Epithelial cell of proximal tubule (primary cell): ENCODE results near the gene EFEMP1. TPM values are rescaled to one million over a fixed set of nuclear protein-coding genes. Genes with fewer than 3 reads are reported as not detected.

ENCODE experiments used
- DNase-seq: peaks from one replicate; pipeline ENCODE4 v3.0.0-alpha.2; 2011; ENCODE audit warnings: low read depth
- H3K4me3 ChIP-seq: 2 replicates; pipeline ENCODE4 v1.5.1; 2011; ENCODE audit warnings: low read depth, mild to moderate bottlenecking, low read length
- total RNA-seq: library from RNA; depleted of rRNA; stranded (reverse); fragments of >200 nt; gene quantifications from 2 replicates; pipeline ENCODE4 v1.2.3, GENCODE V29; 2015
- TF ChIP-seq, protein P1 (sequence below): conservative IDR thresholded peaks from 2 replicates; pipeline ENCODE4 v1.5.1; 2012; ENCODE audit warnings: low read depth, mild to moderate bottlenecking, low read length

The EFEMP1 gene
- total RNA-seq, 1 donor from 2014 or later, result 30.0 TPM

DNA sequence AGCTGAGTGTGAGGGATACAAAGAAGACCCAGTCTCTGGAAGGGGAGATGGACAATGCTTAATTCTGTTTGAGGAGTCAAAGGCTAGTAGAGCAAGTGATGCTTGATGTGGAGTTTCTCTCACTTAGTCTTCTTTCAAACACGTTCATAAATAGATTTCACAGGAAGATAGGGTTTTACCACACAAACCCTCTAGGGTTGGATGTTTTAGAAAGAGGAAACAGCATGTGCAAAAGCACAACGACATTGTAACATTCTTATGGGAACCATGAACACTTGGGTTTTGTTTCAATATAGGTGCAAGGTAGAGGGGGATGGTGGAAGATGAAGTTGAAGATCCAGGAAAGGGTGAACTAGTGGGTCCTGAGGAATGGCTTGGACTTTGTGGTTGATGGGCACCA is 10.8 kb upstream of the EFEMP1 start:
- no peak for DNase-seq
- no peak overlapping the region for H3K4me3 ChIP-seq
- TF ChIP-seq, protein P1, sequence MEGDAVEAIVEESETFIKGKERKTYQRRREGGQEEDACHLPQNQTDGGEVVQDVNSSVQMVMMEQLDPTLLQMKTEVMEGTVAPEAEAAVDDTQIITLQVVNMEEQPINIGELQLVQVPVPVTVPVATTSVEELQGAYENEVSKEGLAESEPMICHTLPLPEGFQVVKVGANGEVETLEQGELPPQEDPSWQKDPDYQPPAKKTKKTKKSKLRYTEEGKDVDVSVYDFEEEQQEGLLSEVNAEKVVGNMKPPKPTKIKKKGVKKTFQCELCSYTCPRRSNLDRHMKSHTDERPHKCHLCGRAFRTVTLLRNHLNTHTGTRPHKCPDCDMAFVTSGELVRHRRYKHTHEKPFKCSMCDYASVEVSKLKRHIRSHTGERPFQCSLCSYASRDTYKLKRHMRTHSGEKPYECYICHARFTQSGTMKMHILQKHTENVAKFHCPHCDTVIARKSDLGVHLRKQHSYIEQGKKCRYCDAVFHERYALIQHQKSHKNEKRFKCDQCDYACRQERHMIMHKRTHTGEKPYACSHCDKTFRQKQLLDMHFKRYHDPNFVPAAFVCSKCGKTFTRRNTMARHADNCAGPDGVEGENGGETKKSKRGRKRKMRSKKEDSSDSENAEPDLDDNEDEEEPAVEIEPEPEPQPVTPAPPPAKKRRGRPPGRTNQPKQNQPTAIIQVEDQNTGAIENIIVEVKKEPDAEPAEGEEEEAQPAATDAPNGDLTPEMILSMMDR, result no peak

DNA sequence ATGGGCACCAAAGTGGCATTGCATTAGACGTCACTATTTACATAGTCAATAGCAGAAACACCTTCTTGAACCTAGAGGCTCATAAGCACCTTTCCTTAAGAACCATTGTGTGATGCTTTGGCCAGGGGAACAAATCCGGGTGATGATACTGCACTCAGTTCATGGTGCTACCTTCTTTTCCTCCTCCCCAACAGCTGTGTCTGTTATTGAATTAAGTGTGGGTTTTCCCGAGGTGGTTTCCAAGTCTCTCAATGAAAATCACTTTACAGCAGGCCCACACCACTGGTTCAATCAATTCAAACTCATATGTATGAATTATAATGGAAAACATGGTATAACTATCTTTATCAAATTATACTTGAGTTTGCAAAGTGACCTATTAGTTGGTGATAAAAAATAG is 9.3 kb upstream of the EFEMP1 start:
- TF ChIP-seq, protein P1, result no peak
- no peak overlapping the region for H3K4me3 ChIP-seq
- DNase-seq, result no peak

DNA sequence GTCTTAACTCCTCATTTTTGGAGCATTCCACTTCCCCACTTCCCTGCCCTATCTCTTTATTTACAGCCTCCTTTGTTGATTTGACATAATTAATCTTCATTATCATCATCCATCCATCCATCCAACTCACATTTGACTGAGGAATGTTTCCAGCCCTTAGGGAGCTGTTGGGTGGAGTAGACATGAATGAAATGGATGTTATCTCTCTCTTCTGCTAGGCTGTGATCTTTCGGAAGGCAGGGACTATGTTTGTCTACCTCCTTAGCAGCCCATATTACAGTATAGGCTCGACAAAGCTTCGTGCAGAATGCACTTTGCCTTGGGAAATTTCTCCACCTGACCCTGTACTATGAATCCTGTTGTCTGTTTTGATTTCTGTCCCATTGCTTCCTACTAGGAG is 7.7 kb upstream of the EFEMP1 start:
- H3K4me3 ChIP-seq, result no peak overlapping the region
- no peak for DNase-seq
- TF ChIP-seq, protein P1, result no peak

DNA sequence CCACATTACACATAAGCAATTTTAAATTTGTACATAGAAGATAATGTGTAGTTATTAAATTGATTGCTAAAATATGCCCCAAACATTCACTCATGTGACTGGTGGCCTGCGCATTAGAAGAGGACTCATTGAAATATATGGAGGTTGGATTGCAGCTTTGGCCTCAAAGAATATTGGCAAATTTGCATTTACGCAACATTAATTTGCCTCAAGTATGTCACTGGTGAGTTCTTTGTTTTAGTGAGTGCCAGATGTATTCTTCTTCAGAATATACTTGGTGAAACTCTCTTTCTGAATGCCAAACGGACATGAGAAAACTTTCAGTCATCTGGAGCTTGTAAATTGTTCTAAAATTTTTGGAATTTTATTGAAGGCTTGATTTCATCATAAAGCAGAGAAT is 5.9 kb upstream of the EFEMP1 start:
- DNase-seq, result no peak
- TF ChIP-seq, protein P1, result no peak

DNA sequence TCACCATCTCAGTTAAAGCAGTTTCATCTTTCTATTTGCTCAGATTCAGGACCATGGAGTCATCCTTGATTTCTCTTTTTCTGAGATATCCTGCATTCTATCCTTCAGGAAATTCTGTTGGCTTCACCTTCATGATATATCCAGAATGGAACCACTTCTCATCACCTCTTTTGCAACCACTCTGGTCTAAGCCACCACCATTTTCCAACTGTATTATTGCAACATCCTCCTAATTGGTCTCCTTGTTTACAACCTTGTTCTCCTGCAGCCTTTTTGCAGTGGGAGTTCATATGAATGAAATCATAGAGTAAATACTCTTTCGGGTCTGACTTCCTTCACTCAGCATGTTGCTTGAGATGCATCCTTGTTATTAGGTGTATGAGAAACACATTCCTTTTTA is 3.4 kb upstream of the EFEMP1 start:
- DNase-seq, result no peak
- no peak overlapping the region for H3K4me3 ChIP-seq
- TF ChIP-seq, protein P1, result no peak

More for the DNA sequence above, 5.9 kb upstream of the EFEMP1 start:
- H3K4me3 ChIP-seq, result no peak overlapping the region

DNA sequence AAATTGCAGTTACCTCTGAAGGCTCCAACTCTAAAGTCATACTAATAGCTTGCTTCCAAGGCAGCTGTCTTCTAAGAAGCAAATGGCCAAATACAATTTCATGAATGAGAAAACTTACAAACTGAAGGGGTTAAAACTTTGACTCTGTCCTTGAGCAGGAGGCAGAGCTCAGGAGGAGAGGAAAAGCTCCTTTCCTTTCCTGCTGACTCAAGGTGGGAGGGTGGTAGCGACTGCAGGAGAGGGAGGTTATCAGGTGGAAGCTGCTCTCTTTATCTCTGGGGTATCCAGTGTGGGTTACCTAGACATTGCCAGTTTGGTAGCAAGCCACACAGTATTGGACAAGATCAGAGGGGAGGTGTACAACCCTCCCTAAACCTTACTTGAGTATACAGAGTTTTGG is 2.7 kb upstream of the EFEMP1 start:
- TF ChIP-seq, protein P1, result no peak
- DNase-seq, result no peak
- no peak overlapping the region for H3K4me3 ChIP-seq

DNA sequence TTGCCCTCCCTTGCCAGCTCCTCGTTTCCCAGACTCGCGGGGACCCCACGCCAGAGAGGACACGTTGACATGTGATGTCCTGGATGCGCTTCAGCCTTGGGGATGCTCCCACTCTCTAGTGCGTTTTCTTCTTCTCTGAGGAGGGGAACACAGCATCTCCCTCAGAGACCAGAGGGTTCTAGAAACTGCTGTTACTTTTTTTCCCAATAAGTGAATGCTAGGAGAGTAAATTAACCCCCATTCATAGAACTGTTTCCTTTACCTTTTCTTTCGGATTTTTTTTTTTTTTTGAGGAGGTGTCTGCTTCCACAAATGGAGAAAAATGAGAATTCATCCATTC is 370 bp upstream of the EFEMP1 start:
- TF ChIP-seq, protein P1, result no peak
- DNase-seq, result no peak

More for the DNA sequence above, 370 bp upstream of the EFEMP1 start:
- peak overlapping the region; percentile 81 for H3K4me3 ChIP-seq
